ENCODE measurements around the gene KRTAP6-2. TPM values are rescaled to one million over a fixed set of nuclear protein-coding genes. Genes with fewer than 3 reads are reported as not detected.

Gene KRTAP6-2
- total and polyA plus RNA-seq, 2 experiments from 2014 or later = not detected

GRCh38 chr21:30580132-30580531 is 18.6 kb downstream of the KRTAP6-2 start (continued):
- TF ChIP-seq ZNF462 (CRISPR knock-in tag; IDR thresholded peaks at IDR 0.05) (no peak), POLR2AphosphoS5 (IDR thresholded peaks at IDR 0.05; ENCODE audit: low read depth) (no peak), CREB1 (CRISPR knock-in tag; IDR thresholded peaks at IDR 0.05; ENCODE audit: low read depth) (no peak), REST (IDR thresholded peaks at IDR 0.05; ENCODE audit: unreplicated experiment) (no peak), EZH2phosphoT487 (IDR thresholded peaks at IDR 0.05; ENCODE audit: unreplicated experiment) (no peak), ZNF331 (CRISPR knock-in tag; IDR thresholded peaks at IDR 0.05; ENCODE audit: low read depth) (no peak), CTCF (conservative IDR thresholded peaks at IDR 0.05; ENCODE audit: low read depth in 2 of 2) (no peak)

All from GM23338 (cell line).